Cardiac septum (tissue), 1 donor: ENCODE results near the gene AREG. TPM values are rescaled to one million over a fixed set of nuclear protein-coding genes. Genes with fewer than 3 reads are reported as not detected.

Experiments
- DNase-seq: peaks from one replicate; pipeline ENCODE4 v3.0.0-alpha.2; 2020; ENCODE audit warnings: low spot score
- intact Hi-C: fragments of 100-400 bp; cut with DNase I; formaldehyde crosslinking; loops from one replicate; pipeline ENCODE4 v1.14.0; 2022
- total RNA-seq: library from RNA; stranded (reverse); fragmentation: NEBNext Ultra II Directional; extraction: Animal tissue kit (Norgen Biotek cat#: 25700); gene quantifications from one replicate; pipeline ENCODE4 v1.2.1, GENCODE V29; 2021
- donor health status: DM: no; HTN: no; CAD: no.

The AREG gene
- total RNA-seq, 1 donor from 2014 or later: 7.8 TPM

- intact Hi-C loops: no loop called here
- DNase-seq: no peak
Measured at GRCh38 chr4:74428276-74428675, 16.7 kb upstream of the AREG start.

GRCh38 chr4:74431113-74431826, 13.7 kb upstream of the AREG start:
- intact Hi-C loops: no loop called here
- DNase-seq: no peak

- no peak for DNase-seq
- intact Hi-C loops: no loop called here
Measured at GRCh38 chr4:74433043-74433442, 11.9 kb upstream of the AREG start.

- intact Hi-C loops: no loop called here
- no peak for DNase-seq
Measured at GRCh38 chr4:74433541-74434172, 11.3 kb upstream of the AREG start.

GRCh38 chr4:74435296-74435695, 9.6 kb upstream of the AREG start:
- DNase-seq: no peak
- intact Hi-C loops: no loop called here

GRCh38 chr4:74437866-74438265, 7.1 kb upstream of the AREG start:
- intact Hi-C loops: no loop called here
- no peak for DNase-seq

GRCh38 chr4:74438661-74439060, 6.3 kb upstream of the AREG start:
- intact Hi-C loops: no loop called here
- DNase-seq: no peak

GRCh38 chr4:74439952-74440351, 5.0 kb upstream of the AREG start:
- DNase-seq: no peak
- intact Hi-C loops: no loop called here

- intact Hi-C loops: no loop called here
- DNase-seq: no peak
Measured at GRCh38 chr4:74440356-74440755, 4.6 kb upstream of the AREG start.

GRCh38 chr4:74441744-74442143, 3.2 kb upstream of the AREG start:
- DNase-seq: no peak
- intact Hi-C loops: no loop called here

GRCh38 chr4:74446193-74446868, 1.4 kb downstream of the AREG start:
- intact Hi-C loops: no loop called here
- DNase-seq: no peak

- intact Hi-C loops: no loop called here
Measured at GRCh38 chr4:74446896-74447295, 2.0 kb downstream of the AREG start.

GRCh38 chr4:74447636-74448233, 2.8 kb downstream of the AREG start:
- no peak for DNase-seq
- intact Hi-C loops: no loop called here

More at GRCh38 chr4:74446896-74447295, 2.0 kb downstream of the AREG start:
- DNase-seq: no peak

GRCh38 chr4:74449571-74450297, 4.8 kb downstream of the AREG start:
- DNase-seq: no peak
- intact Hi-C loops: no loop called here

GRCh38 chr4:74450298-74450683, 5.4 kb downstream of the AREG start:
- no peak for DNase-seq
- intact Hi-C loops: no loop called here

GRCh38 chr4:74451214-74451661, 6.3 kb downstream of the AREG start:
- DNase-seq: no peak
- intact Hi-C loops: no loop called here

GRCh38 chr4:74453037-74453635, 8.2 kb downstream of the AREG start:
- no peak for DNase-seq
- intact Hi-C loops: no loop called here

- DNase-seq: no peak
- intact Hi-C loops: no loop called here
Measured at GRCh38 chr4:74453829-74454742, 9.2 kb downstream of the AREG start.
